ENCODE measurements around the gene TIGIT. TPM values are rescaled to one million over a fixed set of nuclear protein-coding genes. Genes with fewer than 3 reads are reported as not detected.

TIGIT gene
- under 0.01 and 0.13 TPM in 2 replicates for total RNA-seq

DNA sequence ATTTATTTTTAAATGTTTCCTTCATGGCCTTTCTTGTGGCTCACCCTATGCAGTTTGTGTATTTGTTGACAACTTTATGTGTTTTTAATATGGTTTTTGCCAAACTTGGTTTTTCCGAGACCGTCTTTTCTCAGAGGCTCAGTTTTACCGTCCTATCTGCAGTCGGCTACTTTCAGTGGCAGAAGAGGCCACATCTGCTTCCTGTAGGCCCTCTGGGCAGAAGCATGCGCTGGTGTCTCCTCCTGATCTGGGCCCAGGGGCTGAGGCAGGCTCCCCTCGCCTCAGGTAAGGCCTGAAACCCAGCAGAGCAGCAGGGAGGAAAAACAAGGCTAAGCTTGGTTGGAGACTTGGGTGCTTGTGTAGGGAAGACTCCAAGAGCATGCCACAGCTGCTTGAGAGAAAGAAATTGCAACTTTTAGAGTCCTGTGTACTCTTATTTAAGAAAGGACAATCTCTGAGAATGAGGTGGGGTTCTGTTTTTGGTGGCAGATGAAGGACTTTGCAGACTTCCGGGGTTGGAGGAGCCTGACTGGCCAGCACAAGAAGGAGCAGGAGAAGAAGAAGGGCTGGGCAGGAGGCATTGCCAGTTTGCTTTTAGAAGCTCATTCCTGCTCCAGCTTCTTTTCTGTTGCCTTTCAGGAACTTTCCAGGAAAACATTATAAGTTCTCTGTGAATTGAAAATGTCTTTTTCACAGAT is at the start of gene TIGIT:
TIGIT (plus strand) TSS at position 191 of the 698 bp plus-strand sequence; CDS start at position 225, 34 bp downstream.

Other genes starting within 250 kb of the TIGIT start
- gene CCDC191, start 237.5 kb upstream of the TIGIT start, total RNA-seq, result 3.2 and 3.9 TPM in 2 replicates
- gene QTRT2, start 237.3 kb upstream of the TIGIT start, total RNA-seq, result 17.7 and 21.7 TPM in 2 replicates
- not detected in 2 replicates for gene DRD3, start 115.0 kb upstream of the TIGIT start, total RNA-seq
- gene ZNF80, start 56.5 kb upstream of the TIGIT start, total RNA-seq, result 0.06 TPM in 1 of 2 replicates, not detected in the other